Kidney tubule cell (primary cell): Measurements from ENCODE around the gene BOLA3.
"Not testable (repeated sequence)": the region's sequence is repeated elsewhere in the genome, so short reads cannot be mapped to it uniquely, and the experiment has no call there.

Experiments used
- DNase-seq: peaks from one replicate; pipeline ENCODE4 v3.0.0-alpha.2; 2018; ENCODE audit warnings: low spot score

BOLA3 gene

GRCh38 chr2:74147727-74148456 is at the start of gene BOLA3:
Gene BOLA3, minus strand, starts transcription at chr2:74147912. Its CDS starts 38 bp downstream, at chr2:74147874.
- peak; percentile 87 for DNase-seq

- no peak for DNase-seq
Observed at GRCh38 chr2:74197049-74197448, 49.3 kb upstream of the BOLA3 start.

- no peak for DNase-seq
Observed at GRCh38 chr2:74194799-74195198, 47.1 kb upstream of the BOLA3 start.

- DNase-seq: no peak
Observed at GRCh38 chr2:74191596-74192380, 44.1 kb upstream of the BOLA3 start.

GRCh38 chr2:74188696-74189095 is 41.0 kb upstream of the BOLA3 start:
- DNase-seq: no peak

GRCh38 chr2:74188018-74188601 is 40.4 kb upstream of the BOLA3 start:
- DNase-seq: peak; percentile 62

- not testable (repeated sequence) for DNase-seq
Observed at GRCh38 chr2:74186706-74187105, 39.0 kb upstream of the BOLA3 start.

GRCh38 chr2:74186038-74186437 is 38.3 kb upstream of the BOLA3 start:
- DNase-seq: peak; percentile 61

- no peak for DNase-seq
Observed at GRCh38 chr2:74183878-74184277, 36.2 kb upstream of the BOLA3 start.

- DNase-seq: no peak
Observed at GRCh38 chr2:74181739-74182138, 34.0 kb upstream of the BOLA3 start.

- DNase-seq: no peak
Observed at GRCh38 chr2:74179063-74179865, 31.6 kb upstream of the BOLA3 start.

- DNase-seq: peak; percentile 99
Observed at GRCh38 chr2:74178211-74179062, 30.7 kb upstream of the BOLA3 start, which contains the start of gene MOB1A. Gene MOB1A, minus strand, starts transcription at chr2:74178879. Its CDS starts 205 bp downstream, at chr2:74178674.

GRCh38 chr2:74177696-74178095 is 30.0 kb upstream of the BOLA3 start:
- DNase-seq: no peak

GRCh38 chr2:74174909-74175308 is 27.2 kb upstream of the BOLA3 start:
- no peak for DNase-seq

GRCh38 chr2:74168739-74169138 is 21.0 kb upstream of the BOLA3 start:
- no peak for DNase-seq

- DNase-seq: no peak
Observed at GRCh38 chr2:74164761-74165160, 17.0 kb upstream of the BOLA3 start.

- DNase-seq: no peak
Observed at GRCh38 chr2:74162951-74163350, 15.2 kb upstream of the BOLA3 start.

- no peak for DNase-seq
Observed at GRCh38 chr2:74155830-74156229, 8.1 kb upstream of the BOLA3 start.

- DNase-seq: no peak
Observed at GRCh38 chr2:74152954-74153353, 5.2 kb upstream of the BOLA3 start.

GRCh38 chr2:74149570-74150319 is 2.0 kb upstream of the BOLA3 start:
- no peak for DNase-seq

GRCh38 chr2:74149247-74149525 is 1.5 kb upstream of the BOLA3 start:
- DNase-seq: no peak
